GDM1 (cell line): ENCODE measurements around the gene AGBL4.

Experiments
- DNase-seq: peaks from one replicate; lab custom pipeline; 2025; lab: John Stamatoyannopoulos, UW

The AGBL4 gene

DNA sequence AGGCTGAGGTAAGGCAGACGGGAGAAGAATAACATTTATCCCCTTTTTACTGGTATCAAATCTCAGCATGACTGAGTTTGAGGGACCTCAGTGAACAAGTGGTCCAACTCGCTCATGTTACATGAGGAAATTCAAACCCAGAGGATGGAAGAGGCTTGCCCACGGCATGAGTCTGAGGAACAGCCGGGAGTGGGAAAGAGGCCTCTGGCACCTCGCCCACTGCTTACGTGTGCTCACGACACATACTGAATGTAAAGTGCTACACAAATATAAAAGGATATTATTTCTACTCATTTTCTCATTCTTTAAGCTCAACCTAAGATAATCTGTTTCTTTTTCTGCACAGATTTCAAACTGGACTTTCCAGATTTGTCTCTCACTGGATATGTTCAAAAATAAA lies 1261.8 kb downstream of the AGBL4 start:
- no peak for DNase-seq

DNA sequence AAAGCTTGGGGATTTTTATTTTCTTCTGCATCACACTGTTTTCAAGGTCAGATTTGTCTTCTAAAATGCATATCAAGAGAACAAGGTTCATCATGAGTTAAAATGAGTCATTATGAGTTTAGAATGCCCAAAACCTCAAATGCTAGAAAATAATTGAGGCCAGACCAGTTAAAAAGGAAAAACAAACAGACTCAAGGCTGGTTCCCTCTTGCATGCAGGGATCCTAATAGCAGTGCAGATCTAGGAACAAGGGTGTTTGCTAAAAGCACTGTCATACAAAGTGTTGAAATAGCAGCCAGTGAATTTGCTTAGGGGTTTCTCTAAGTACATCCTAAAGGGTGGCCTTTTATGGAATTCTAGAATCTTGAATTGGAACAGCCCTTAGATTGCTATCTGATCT lies 1262.3 kb downstream of the AGBL4 start:
- DNase-seq = no peak

DNA sequence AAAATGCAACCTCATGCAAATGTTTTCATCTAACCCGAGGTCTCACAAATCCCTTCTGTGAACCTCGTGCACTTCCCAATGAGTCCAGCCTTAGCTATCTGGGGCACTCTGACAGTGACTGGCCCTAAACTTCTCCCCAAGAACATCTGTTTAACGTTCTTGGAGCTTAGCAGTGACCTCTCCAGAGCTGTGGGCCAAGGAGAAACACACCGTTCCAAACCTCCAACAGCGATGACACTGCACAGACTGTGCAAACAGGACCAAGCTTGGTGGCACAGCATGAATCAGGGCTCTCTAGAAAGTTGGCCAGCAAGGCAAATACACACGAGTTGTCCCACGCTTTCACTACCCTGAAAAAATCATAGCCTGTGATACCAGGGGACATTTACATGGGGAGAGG lies 1262.9 kb downstream of the AGBL4 start:
- DNase-seq = no peak

DNA sequence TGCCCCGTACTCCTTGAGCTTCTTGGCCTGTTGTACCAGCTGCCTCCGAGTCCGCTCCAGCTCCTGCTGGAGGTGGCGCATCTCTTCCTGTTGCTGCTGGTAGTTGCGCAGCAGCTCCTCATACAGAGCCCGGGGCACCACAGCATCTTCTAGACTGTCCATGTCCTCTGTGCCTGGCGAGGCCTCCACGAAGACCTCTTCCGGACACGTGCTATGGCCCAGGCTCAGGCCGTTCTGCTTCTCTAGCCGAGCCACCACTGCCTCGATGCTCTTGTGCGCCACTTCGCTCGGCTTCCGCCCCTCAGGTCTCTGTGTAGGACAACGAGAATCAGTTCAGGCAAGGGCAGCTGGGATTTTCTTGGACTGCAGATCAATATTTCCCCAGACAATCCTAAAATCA lies 1264.8 kb downstream of the AGBL4 start:
- no peak for DNase-seq

DNA sequence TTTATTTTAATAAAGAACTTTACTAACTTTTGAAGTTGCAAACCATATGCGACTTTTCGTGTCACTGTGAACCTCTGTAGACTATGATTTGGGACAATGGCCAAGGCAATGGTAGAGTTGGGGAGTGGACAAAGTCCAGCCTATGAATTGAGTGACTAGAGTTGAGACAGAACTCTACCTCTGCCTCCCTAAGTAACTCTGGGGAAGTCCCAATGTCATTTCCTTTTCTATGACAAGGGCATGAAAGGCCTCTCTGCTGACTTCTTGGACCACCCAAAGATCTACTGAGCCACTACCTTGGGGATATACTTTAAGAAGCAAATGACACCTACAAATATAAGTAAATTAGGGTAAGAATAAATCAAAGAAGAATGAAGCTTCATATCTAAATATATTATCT lies 1266.4 kb downstream of the AGBL4 start:
- DNase-seq = no peak

DNA sequence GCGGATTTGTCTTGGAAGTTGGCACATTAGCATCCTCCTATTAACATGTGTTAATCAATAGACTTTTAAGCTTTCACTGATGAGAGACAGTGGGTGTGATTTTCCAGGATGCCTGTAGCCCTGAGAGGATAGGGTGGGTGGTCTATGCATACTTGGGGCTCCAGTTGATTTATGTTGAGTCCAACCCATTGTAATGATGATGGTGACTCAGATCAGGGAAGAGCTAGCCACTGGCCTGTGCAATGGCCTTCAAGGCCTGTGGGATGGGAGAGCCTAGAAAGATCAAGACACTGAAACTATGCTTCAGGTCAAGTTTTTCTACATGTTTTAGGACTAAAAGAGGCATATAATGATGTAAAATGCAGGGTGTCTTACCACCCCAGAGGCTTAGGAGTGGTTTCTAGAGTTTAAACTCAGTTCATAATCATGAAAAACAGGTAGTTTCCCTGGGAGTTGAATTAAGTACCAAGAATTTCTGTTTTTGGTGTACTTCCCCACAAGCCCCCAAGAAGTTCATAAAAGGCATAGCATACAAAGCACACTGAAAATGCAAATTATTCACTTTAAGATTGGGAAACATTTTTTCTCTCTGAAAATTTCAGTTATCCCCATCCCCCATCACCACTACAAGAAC lies 1267.0 kb downstream of the AGBL4 start:
- DNase-seq = no peak

DNA sequence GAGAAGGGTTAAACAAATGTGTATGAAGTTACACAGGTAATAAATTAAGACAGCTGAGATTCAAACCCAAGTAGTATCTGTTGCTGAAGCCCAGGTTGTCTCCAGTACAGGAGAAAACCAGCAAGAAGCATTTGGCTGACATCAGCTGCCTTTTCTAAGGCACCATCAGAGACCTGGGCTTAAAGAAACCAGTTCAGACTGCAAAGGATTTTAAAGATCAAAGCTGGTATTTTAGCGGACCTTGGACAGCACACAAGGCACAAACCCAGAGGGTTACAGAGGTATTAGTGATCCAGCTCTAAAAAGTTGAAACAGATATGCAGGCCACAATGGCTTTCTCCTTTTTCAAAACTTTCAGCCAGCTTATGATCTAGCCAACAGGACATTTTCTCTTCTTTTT lies 1270.5 kb downstream of the AGBL4 start:
- DNase-seq = no peak

DNA sequence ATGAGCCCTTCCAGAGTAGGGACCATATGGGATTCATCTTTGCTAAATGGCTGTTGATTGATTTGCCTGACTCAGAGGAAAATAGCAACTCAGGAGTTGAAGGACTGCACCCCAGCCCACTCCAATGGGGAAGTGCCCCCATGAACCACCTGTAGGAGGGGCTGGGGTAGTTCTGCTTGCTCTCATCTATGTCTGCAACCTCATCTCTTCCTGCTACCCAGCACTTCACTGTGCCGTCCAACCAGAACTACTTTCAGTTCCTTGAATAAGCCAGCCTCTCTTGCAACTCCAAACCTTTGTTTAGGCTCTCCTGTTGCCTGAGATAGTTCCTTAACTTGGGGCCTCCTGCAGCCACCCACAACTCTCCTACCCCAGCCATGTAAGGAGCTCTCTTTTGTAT lies 1273.6 kb downstream of the AGBL4 start:
- no peak for DNase-seq

DNA sequence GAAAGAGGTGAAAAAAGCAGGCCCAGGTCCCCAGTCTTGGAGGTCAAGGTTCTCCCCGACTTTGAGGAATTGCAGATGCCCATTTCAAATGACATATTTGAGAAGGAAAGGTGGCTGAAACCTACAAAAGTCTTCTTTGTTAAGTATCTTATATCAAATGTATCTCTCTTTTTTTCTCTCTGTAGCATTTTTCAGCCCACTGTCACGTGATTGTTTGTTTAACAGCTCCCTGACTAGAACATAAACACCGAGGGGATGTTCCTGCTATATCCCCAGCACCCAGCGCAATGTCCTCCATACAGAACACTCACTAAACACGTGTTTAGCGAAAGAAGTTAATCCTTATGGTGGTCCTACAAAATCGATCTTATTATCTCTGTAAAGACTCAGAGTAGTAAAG lies 1274.7 kb downstream of the AGBL4 start:
- DNase-seq = no peak

DNA sequence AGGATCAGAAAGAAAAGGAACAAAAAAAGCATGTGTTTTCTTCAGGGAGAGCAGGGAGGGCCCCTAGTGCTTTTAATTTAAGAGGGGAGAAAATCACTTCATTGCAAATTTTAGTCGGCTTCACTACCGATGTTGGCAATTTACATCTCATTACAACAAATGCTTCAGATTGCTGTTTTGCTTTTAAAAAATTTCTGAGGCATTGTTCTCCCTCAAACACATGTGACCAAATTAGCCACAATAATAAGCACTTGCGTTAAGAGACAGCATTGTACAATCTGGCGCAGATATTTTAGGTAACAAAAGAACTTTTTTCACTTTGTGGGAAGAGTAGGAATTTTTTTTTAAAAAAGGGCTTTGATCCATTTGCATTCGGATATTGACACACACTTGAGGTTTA lies 1276.8 kb downstream of the AGBL4 start:
- DNase-seq = no peak

DNA sequence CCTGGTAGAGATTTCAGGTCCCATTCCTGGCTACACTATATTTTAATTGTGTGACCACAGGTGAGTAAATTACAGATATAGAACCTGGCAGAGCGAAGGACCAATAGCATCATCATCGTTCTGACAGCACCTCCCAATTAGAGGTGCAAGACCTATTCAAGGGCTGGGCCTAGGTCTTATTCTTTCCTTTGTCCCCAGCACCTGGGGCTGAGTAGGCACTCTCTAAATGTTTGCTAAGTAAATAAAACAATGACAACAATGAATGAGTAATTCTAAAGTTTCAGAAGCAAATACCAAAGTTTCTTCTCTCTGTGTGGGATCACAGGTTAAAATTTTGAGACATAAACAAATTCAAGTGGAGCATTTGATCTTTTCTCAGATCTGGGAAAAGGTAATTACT lies 1279.7 kb downstream of the AGBL4 start:
- no peak for DNase-seq

DNA sequence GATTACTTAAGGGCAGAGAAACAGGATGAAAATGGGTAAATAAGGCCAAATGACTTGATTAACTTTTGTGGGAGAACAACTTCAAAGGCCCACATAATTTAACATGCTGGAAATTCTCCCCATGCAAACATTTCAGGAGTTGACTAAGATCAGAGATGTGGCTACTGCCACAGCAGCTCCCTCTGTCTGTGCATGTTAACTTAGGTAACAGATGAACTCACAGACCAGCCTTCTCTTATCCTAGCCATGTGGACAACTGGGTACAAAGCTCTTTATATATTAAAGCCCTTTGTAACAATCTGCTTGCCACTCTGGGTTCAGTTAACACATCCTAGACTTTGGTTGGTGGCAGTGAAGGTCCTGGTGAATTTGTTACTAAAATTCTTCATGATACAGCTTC lies 1280.3 kb downstream of the AGBL4 start:
- DNase-seq = no peak

DNA sequence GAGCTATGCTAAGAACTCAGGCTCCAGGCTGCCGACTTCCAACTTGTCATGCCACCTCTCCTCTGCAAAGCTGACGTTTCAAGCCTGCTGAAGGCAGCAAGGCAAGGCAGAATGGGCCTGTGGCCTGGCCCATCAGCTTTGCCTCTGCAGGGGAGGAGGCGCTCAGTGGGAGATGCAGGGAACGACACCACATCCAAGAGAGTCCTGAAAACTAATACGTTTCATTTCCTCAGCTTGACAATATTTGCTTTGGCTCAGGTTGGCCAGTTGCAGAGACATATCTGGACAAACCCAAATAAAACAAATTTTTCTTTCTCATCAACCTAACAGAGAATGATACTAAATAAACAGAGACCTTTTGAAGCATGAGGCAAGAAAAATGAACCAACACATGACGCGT lies 1282.4 kb downstream of the AGBL4 start:
- no peak for DNase-seq

DNA sequence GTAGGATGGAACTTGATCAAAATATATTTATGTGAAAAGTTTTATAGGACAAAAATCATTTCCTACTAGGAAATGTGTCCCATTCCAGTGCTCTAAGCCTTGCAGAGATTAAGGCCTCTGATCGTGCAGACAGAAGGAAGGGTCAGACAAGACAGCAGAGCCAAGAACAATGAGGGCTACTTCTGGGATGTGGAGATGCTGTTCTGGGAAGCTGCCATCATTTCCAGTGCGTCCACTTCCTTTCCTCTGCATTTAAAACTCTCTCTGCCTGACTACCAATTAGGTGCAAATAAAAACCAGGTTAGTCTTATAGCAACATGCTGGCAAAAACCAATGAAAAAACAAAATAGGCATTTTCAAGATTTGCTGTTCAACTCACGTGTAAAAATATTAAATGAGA lies 1283.1 kb downstream of the AGBL4 start:
- DNase-seq = no peak

DNA sequence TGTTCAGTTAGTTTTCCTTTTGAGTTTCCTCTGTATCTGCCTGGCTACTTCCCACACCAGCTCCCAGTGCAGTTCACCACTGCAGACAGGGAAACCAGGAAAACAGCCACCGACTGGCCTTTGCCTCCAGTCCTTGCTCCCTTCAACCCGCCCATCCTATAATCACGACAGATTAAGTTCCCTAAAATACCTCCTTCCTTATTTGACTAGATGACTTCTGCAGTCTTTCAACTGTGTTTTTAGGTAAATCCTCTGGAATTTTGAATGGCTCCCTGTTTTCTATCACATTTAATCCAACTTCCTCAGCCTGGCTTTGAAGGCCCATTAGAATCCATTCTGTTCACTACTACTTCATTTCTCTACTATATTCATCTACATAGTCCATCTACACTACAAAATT lies 1284.7 kb downstream of the AGBL4 start:
- DNase-seq = no peak

DNA sequence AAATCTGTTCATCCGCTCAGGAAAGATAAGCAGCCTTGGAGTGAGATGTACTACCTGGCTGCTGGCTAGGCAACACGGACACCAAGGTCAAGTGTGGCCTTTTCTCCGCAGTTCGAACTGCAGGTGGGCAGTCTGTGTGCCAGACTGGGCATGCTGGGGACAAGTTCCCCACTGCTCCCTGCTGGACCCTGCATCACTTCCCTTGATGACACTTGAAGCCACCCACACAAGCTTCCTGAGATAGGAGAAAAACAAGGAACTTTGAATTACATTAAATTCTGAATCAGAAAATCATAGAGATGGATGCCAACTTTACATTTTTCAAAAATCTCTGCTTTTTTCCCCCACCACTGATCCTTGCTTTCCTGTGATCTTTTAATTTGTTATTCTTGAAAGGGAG lies 1285.4 kb downstream of the AGBL4 start:
- no peak for DNase-seq

DNA sequence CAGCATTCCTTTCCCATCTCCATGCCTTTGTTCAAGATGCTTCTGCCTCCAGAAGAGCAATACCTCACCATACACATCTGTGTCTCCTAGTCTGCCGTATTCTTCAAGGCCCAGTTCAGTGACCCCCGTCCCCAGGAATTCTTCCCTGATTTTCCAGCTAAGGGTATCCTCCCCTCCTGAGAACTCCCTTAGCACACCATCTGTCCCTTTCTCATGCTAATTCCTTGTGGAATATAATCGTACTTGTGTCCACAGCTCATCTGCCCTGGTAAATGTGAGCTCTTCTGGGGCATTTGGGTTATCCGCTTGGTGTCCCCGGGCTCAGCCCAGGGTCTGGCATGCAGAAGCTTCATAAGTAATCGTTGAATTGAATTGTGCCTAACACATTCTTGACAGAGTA lies 1288.0 kb downstream of the AGBL4 start:
- DNase-seq = no peak

DNA sequence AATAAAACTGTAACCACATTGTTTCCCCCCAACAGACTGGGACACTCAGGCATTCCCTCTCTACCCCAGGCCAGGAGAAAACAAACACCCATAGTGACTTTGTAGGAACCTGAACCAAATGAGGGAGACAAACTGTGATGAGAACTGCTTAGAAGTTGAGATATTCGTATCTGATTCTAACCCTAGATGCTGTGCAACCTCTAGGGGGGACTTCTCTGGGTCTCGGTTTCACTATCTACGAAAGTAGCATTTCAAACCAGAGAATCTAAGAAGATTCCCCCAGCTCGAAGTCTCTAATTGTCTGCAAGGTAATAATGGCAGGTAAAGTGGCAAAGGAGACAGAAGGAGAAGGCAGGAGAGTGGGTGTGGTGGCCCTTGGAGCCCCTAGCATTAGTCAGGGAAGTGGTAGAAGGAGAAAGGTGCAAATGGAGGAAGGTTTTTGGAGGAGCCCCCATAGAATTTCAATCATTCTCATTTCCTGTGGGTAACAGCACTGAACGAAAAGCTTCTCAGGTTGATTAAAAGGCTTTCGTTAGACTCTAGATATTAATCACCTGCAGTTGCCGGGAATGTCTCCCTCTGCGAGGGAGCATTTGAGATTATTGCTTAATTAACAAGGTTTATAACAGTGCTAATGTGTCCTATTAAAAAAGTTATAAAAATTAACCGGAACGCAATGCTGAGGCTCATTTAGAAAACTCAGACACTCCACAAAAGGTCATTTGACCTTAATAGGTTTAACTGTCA lies 1293.4 kb downstream of the AGBL4 start:
- DNase-seq = no peak

DNA sequence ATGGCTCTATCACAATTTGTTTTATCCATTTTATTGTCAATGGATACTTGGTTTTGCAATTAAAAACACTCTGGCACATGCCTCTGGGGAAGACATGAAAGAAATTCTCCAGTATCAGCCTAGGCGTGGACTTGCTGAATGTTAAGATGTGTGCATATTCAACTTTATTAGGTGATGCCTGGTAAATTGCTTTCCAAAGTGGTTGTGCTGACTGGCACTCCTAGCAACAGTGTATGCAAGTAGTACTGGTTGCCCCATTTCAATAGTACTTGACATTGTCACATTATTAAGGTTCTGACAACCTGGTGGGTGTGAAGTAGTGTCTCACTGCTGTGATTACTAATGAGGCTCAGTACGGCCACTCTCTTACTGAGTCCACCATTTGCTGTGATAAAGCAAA lies 1295.2 kb downstream of the AGBL4 start:
- DNase-seq = no peak

DNA sequence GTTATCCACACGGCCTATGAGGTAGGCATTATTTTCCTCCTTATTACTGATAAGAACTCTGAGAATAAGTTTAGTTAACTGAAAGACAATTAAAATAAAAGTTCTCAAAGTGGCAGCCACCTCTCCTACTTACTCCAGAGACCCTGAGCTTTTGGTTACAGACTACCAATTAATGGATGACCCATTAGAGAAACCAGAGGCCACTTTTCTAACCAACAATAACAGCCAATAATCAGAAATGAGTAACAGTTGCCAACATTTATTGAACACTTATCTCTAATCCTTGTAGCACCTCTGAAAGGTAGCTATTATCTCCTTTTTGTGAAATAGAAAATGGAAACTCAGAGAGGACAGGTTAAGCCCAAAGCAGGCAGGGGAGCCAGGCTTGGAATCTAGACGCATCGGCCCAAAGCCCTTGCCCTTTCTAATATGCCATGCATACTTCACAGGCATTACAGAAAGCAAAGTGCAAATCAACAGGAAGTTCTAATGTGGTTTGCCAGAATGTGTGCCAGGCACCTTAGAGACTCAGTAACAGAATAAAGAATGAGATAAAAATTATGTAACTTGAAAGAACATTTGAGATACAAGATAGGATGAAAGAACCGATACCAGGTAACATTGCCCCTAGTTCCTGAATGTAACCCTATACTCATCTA lies 1297.1 kb downstream of the AGBL4 start:
- DNase-seq = no peak

DNA sequence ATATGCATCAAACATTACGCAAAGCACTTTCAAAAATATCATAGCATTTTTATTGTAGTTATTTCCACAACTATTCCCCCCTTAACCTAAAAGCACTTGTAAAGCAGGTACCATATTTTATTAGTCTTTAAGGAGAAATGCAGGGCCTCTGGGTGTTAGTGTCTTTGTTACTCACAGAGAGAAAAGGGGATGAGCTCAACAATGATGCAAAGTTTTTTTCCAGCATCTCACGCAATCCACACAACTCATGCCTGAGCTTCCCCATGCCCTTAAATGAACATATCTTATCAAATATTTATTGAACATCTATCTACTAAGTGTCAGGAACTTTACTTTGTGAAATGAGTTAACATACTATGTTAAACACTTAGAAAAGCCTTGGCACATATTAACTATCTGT lies 1297.6 kb downstream of the AGBL4 start:
- DNase-seq = no peak

DNA sequence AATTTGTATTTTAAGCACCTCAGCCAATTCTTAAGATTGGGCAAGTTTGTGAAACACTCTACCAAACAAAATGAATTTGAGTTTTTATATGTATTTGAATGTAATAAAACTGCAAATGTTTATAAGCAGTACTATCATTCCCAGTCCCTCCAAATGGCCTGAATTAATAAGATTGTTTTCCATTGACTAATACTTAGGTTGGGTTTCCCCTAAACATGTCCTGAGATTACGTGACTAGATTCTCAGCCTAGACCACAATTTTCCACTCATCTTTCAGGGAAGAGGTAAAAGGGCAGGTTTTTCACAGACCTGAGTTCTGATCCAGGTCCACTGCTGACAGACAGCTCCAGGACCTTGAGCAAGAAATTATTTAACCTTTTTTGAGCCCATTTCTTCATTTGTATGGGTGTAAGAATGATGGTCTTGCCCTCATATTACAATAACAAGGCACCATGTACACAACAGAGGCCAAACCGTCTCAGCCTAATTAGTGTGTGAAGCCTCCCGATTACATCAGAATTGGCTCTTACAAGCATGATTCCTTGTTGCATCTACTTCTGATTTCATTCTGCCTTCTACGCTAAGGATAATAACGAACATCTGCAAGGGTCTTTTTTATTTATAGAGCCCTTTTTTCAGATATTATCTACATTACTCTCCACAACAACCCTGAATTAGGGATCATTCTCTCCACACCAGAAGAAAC lies 1298.3 kb downstream of the AGBL4 start:
- no peak for DNase-seq

DNA sequence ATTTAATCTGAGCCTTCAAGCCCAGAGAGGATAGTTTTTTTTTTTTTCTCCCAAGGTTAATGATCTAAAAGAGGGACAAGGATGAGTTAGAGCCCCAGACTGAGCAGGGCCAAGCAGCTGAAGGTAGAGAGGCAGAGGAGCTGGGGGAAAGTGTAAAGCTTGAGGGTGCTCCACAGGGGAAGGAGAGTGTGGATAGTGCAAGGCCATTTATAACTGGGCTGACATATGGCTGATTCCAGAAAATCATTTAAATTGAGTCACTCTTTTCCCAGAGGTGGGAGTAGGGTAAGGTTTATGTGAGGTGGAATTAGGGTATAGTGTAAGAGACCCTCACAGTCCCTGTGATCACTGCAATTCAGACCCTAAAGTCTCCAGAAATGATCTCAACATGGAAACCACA lies 1302.8 kb downstream of the AGBL4 start:
- no peak for DNase-seq
